Measurements from ENCODE around the gene SDHA. TPM values are rescaled to one million over a fixed set of nuclear protein-coding genes. Genes with fewer than 3 reads are reported as not detected.

SDHA gene
- total and polyA plus RNA-seq, 2 of the 8 experiments (the other 6 are each of a cell fraction or from before 2014, with no cell fraction given): 59.7 to 87.3 TPM

DNA sequence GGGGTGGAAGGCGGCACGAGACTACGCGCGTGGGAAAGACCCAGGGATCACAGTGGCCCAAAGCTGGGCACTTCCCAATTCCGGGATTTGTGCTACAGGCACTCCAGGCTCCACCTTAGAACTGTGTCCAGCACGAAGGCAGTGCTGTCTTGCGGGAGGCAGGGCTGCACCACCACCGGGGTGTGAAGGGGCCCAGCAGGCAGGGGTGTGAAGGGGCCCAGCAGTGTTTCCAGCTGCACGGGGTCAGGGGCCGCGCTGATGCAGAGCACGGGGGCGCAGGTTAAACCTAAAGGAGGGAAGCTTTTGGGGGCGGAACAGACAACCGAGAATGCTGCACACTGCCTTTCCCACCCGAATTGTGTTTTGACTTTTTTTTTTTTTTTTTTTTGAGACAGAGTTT lies 52.2 kb downstream of the SDHA start:
- no peak for DNase-seq (ENCODE audit: low read depth in 1 of 2, low spot score in 2 of 2)
- POLR2A ChIA-PET (ENCODE audit: partially characterized antibody): interaction anchor here (0.7 to 1.8 kb wide), 6 partner anchors 11 to 344 kb away, joined by 3 to 7 read pairs (median 5); partner anchors contain the start of gene PLEKHG4B
- TF ChIP-seq CBX5 (IDR thresholded peaks at IDR 0.05; ENCODE audit: low read depth, low read length): no peak
- TF ChIP-seq BACH1 (IDR thresholded peaks at IDR 0.05; ENCODE audit: low read length): no peak
- TF ChIP-seq GABPA (IDR thresholded peaks at IDR 0.05; ENCODE audit: borderline replicate concordance, insufficient read depth, low read length): no peak
- TF ChIP-seq POLR2AphosphoS5 (IDR thresholded peaks at IDR 0.05; ENCODE audit: low read depth, low read length): no peak

More for the DNA sequence above, 52.2 kb downstream of the SDHA start:
- peak overlapping the region; percentile 65 for H4K8ac ChIP-seq (ENCODE audit: extremely low read depth, insufficient read depth, low read length)
- WGBS, 2 experiments (ENCODE audit: extremely low coverage in 1 of 2, insufficient coverage in 1 of 2, insufficient read length in 1 of 2, insufficient replicate concordance in 2 of 2, low coverage in 1 of 2, low lambda C conversion rate in 2 of 2, missing lambda C conversion rate in 1 of 2): 95% methylated on average over 15 of the region's 17 CpGs; no CpG with 5 or more reads in 1 of the 2 experiments
- peaks cover 3 to 28% of the 10 kb centered on the region in 2 experiments for H3K79me2 ChIP-seq (ENCODE audit: control insufficient read depth in 1 of 2, insufficient read depth in 2 of 2, low read length in 2 of 2)
- H3K14ac ChIP-seq (ENCODE audit: insufficient read length): no peak overlapping the region
- H3K36me3 ChIP-seq (ENCODE audit: control insufficient read depth in 2 of 4, insufficient read depth in 4 of 4, low read length in 3 of 4): peaks cover 2 to 9% (median 6%) of the 10 kb centered on the region in 4 experiments; a peak in 5 of 8 replicates
- H2AK5ac ChIP-seq (ENCODE audit: low read depth, low read length): no peak overlapping the region
- no peak overlapping the region for H2BK15ac ChIP-seq (ENCODE audit: low read length)
- no peak overlapping the region for H3K18ac ChIP-seq (ENCODE audit: extremely low read depth, low read length)
- no peak overlapping the region for H3K27ac ChIP-seq (ENCODE audit: low read depth, low read length)
- no peak for FAIRE-seq
- H4K5ac ChIP-seq (ENCODE audit: insufficient read length, low read depth, low read length): no peak overlapping the region
- no peaks in the 10 kb centered on the region for H3K23me2 ChIP-seq (ENCODE audit: low read depth, low read length)
- H2BK20ac ChIP-seq (ENCODE audit: low read length): no peak overlapping the region
- no peaks in the 10 kb centered on the region for H3K9me3 ChIP-seq (ENCODE audit: insufficient read depth in 2 of 2, low read depth in 1 of 2, low read length in 1 of 2)
- no peak overlapping the region for H3K9ac ChIP-seq (replicated peaks in 1 of 4; ENCODE audit: extremely low read depth in 1 of 4, low read depth in 3 of 4, low read length in 3 of 4)
- H4K91ac ChIP-seq (replicated peaks; ENCODE audit: insufficient read length, low read length): no peak overlapping the region
- H2BK120ac ChIP-seq (replicated peaks; ENCODE audit: low read depth, low read length): no peak overlapping the region
- no peak overlapping the region for H2BK12ac ChIP-seq (ENCODE audit: low read depth, low read length)
- peak overlapping the region in 3 of 4 experiments; percentile 35 to 96 (median 39); a peak in 4 of 8 replicates for H3K4me3 ChIP-seq (ENCODE audit: extremely low read depth in 1 of 4, insufficient read depth in 2 of 4, low read depth in 3 of 4, low read length in 4 of 4)
- H3K56ac ChIP-seq (replicated peaks; ENCODE audit: insufficient read length, low read depth, low read length): no peak overlapping the region
- H2BK5ac ChIP-seq (ENCODE audit: low read depth, low read length): no peak overlapping the region
- CTCF ChIA-PET (ENCODE audit: partially characterized antibody): interaction anchor here (1.2 kb wide), 1 partner anchor 43 kb away, joined by 3 read pairs; no protein-coding TSS in a partner anchor
- H2AFZ ChIP-seq (ENCODE audit: low read length): no peak overlapping the region
- H4K20me1 ChIP-seq (replicated peaks in 1 of 2; ENCODE audit: control insufficient read depth in 1 of 2, insufficient read depth in 2 of 2, low read length in 2 of 2): no peaks in the 10 kb centered on the region
- no peak overlapping the region for H3K23ac ChIP-seq (ENCODE audit: insufficient read length)
- H3K79me1 ChIP-seq (ENCODE audit: low read depth, low read length): peaks cover 3% of the 10 kb centered on the region
- peak overlapping the region; percentile 12 to 15; a peak in 1 of 4 replicates for H3K4me2 ChIP-seq (ENCODE audit: insufficient read depth in 1 of 2, low read depth in 2 of 2, low read length in 2 of 2)
- peaks cover 0 to 2% (median 0%) of the 10 kb centered on the region in 4 experiments; a peak in 1 of 7 replicates for H3K4me1 ChIP-seq (replicated peaks in 1 of 4; ENCODE audit: control insufficient read depth in 3 of 4, insufficient read depth in 4 of 4, low read length in 3 of 4)
- no peaks in the 10 kb centered on the region for H3K27me3 ChIP-seq (replicated peaks in 1 of 4; ENCODE audit: control insufficient read depth in 3 of 4, extremely low read depth in 1 of 4, insufficient read depth in 3 of 4, low read length in 3 of 4)
- no peak overlapping the region for H3K4ac ChIP-seq (replicated peaks; ENCODE audit: insufficient read length, low read depth, low read length)
